Liver (tissue), 3 donors: ENCODE measurements around the gene SLC26A11.

Experiments
- FOXA1 ChIP-seq: IDR thresholded peaks from 2 replicates; pipeline ENCODE4 v1.6.1; 2016; ENCODE audit warnings: antibody characterized with exemption
- TAF1 ChIP-seq: conservative IDR thresholded peaks from 2 replicates; pipeline ENCODE4 v1.6.1; 2016; ENCODE audit warnings: antibody characterized with exemption, mild to moderate bottlenecking
- YY1 ChIP-seq: IDR thresholded peaks from 2 replicates; pipeline ENCODE4 v1.6.1; 2016; ENCODE audit warnings: antibody characterized with exemption, mild to moderate bottlenecking
- TF ChIP-seq, protein P1 (sequence below): fragments of 150-350 bp; IDR thresholded peaks from 2 replicates; pipeline ENCODE4 v1.5.1; 2017; ENCODE audit warnings: improper control_type of control experiment, low read depth, low read length; ENCODE audit not compliant: missing input control
- TF ChIP-seq, protein P2 (sequence below): IDR thresholded peaks from 2 replicates; pipeline ENCODE4 v1.6.1; 2016; ENCODE audit warnings: antibody characterized with exemption
- TF ChIP-seq, protein P3 (sequence below): IDR thresholded peaks from 2 replicates; pipeline ENCODE4 v1.6.1; 2016; ENCODE audit warnings: antibody characterized with exemption, mild to moderate bottlenecking
- TF ChIP-seq, protein P4 (sequence below): IDR thresholded peaks from 2 replicates; pipeline ENCODE4 v1.6.1; 2016; ENCODE audit warnings: antibody characterized with exemption
- donor health status: healthy.
- donor health status: healthy.

DNA sequence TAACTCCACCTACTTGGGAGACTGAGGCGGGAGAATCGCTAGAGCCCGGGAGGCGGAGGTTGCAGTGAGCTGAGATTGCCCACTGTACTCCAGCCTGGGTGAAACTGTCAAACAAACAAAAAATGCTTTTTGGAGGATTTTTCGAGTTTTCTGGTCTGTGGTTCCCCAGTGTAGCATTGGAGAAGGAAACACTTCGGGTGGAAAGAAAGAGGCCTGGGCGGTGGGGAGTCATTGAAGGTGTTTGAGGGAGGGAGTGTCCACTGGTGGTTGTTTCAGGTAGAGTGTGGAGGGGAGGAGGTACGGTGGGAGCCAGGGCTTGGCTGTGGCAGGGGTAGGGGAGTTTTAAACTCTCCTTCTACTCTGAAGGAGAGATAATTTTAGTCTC is 41.7 kb downstream of the SLC26A11 start:
- TF ChIP-seq, protein P1, sequence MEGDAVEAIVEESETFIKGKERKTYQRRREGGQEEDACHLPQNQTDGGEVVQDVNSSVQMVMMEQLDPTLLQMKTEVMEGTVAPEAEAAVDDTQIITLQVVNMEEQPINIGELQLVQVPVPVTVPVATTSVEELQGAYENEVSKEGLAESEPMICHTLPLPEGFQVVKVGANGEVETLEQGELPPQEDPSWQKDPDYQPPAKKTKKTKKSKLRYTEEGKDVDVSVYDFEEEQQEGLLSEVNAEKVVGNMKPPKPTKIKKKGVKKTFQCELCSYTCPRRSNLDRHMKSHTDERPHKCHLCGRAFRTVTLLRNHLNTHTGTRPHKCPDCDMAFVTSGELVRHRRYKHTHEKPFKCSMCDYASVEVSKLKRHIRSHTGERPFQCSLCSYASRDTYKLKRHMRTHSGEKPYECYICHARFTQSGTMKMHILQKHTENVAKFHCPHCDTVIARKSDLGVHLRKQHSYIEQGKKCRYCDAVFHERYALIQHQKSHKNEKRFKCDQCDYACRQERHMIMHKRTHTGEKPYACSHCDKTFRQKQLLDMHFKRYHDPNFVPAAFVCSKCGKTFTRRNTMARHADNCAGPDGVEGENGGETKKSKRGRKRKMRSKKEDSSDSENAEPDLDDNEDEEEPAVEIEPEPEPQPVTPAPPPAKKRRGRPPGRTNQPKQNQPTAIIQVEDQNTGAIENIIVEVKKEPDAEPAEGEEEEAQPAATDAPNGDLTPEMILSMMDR = no peak
- TF ChIP-seq FOXA1 = no peak
- no peak for TF ChIP-seq TAF1
- TF ChIP-seq, protein P2, sequence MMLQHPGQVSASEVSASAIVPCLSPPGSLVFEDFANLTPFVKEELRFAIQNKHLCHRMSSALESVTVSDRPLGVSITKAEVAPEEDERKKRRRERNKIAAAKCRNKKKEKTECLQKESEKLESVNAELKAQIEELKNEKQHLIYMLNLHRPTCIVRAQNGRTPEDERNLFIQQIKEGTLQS = no peak
- TF ChIP-seq YY1 = no peak
- TF ChIP-seq, protein P3, sequence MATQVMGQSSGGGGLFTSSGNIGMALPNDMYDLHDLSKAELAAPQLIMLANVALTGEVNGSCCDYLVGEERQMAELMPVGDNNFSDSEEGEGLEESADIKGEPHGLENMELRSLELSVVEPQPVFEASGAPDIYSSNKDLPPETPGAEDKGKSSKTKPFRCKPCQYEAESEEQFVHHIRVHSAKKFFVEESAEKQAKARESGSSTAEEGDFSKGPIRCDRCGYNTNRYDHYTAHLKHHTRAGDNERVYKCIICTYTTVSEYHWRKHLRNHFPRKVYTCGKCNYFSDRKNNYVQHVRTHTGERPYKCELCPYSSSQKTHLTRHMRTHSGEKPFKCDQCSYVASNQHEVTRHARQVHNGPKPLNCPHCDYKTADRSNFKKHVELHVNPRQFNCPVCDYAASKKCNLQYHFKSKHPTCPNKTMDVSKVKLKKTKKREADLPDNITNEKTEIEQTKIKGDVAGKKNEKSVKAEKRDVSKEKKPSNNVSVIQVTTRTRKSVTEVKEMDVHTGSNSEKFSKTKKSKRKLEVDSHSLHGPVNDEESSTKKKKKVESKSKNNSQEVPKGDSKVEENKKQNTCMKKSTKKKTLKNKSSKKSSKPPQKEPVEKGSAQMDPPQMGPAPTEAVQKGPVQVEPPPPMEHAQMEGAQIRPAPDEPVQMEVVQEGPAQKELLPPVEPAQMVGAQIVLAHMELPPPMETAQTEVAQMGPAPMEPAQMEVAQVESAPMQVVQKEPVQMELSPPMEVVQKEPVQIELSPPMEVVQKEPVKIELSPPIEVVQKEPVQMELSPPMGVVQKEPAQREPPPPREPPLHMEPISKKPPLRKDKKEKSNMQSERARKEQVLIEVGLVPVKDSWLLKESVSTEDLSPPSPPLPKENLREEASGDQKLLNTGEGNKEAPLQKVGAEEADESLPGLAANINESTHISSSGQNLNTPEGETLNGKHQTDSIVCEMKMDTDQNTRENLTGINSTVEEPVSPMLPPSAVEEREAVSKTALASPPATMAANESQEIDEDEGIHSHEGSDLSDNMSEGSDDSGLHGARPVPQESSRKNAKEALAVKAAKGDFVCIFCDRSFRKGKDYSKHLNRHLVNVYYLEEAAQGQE = no peak
- TF ChIP-seq, protein P4, sequence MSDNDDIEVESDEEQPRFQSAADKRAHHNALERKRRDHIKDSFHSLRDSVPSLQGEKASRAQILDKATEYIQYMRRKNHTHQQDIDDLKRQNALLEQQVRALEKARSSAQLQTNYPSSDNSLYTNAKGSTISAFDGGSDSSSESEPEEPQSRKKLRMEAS = no peak
